LNCAP (cell line): ENCODE results near the gene OLFML1.

ENCODE experiments used
- TF ChIP-seq, protein P1 (sequence below): fragments of 450-650 bp; IDR thresholded peaks from 2 replicates; pipeline ENCODE4 v1.5.1; 2017; ENCODE audit warnings: mild to moderate bottlenecking

Gene OLFML1

DNA sequence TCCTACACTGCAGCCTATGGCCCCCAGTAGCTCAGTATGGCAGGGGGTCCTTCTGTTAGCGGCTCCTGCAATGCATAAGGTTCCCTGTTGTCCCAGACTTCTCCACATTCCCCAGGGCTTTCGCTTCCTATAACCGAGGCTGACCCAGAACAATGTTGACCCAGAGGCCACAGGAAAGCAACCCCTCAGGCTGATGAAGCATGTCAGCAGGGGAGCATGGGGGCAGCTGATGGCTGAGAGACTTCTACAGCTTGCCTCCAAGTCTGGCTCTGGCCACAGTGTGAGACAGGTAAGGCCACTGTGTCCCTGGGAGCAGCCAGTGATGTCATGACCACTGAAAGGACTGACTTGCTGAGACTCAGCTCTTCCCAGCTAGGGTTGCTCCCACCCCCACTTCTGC, 15.9 kb downstream of the OLFML1 start:
- TF ChIP-seq, protein P1, sequence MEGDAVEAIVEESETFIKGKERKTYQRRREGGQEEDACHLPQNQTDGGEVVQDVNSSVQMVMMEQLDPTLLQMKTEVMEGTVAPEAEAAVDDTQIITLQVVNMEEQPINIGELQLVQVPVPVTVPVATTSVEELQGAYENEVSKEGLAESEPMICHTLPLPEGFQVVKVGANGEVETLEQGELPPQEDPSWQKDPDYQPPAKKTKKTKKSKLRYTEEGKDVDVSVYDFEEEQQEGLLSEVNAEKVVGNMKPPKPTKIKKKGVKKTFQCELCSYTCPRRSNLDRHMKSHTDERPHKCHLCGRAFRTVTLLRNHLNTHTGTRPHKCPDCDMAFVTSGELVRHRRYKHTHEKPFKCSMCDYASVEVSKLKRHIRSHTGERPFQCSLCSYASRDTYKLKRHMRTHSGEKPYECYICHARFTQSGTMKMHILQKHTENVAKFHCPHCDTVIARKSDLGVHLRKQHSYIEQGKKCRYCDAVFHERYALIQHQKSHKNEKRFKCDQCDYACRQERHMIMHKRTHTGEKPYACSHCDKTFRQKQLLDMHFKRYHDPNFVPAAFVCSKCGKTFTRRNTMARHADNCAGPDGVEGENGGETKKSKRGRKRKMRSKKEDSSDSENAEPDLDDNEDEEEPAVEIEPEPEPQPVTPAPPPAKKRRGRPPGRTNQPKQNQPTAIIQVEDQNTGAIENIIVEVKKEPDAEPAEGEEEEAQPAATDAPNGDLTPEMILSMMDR = no peak

GRCh38 chr11:7501894-7502293, 16.6 kb downstream of the OLFML1 start:
- TF ChIP-seq, protein P1 = no peak

DNA sequence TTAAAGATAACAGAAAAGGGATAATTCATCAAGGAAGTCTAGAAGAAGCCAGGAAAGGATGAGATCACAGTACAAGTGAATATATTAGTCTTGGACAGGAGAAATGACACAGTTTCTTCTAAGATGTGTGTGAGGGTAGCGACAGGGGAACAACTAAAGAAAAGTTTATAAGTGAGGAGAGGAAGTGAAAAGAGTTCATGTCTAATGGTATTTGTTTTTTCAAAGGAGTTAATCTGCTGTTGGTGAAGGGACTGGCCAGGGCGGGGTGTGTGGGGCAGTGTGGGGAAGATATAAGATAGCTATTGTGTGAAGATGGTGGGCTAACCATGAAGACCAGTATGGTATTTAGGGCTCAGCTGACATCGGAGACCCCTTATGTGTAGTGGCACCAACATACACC, 20.9 kb downstream of the OLFML1 start:
- TF ChIP-seq, protein P1 = no peak

DNA sequence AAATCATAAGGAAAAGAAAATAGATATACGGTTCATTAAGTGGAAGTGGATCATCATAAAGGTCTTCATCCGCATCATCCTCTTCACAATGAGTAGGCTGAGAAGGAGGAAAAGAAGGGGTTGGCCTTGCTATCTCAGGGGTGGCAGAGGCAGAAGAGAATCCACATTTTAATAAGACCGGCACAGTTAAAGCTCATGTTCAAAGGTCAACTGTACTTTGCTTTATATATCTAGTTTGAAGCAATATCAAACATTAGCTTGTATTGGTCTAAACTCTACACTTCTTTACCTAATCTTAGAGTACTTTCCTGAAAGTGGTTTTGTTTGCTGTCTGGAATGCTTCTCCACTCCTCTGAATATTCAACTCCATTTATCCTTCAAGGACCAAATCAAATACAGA, 22.8 kb downstream of the OLFML1 start:
- TF ChIP-seq, protein P1 = no peak

GRCh38 chr11:7509966-7510365, 24.7 kb downstream of the OLFML1 start:
- TF ChIP-seq, protein P1 = no peak

DNA sequence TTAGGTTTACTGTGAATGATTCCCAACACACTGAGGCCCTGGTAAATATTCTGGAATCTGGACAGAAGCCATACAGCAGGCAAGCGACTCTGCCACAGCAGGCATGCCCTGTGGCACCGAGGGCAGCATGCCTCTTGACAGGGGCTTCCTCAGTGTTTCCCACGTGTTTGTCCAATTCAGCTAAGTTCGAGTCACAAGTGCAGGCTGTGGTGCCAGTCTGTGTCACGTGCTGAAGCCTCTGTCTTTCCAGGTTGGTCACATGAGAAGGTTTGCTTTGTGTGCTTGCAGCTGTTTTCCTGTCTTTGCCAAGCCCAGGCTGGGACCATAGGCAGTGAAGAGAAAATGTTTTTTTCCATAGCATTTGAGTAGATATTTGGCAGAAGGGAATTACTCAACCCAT, 26.1 kb downstream of the OLFML1 start:
- TF ChIP-seq, protein P1 = no peak

DNA sequence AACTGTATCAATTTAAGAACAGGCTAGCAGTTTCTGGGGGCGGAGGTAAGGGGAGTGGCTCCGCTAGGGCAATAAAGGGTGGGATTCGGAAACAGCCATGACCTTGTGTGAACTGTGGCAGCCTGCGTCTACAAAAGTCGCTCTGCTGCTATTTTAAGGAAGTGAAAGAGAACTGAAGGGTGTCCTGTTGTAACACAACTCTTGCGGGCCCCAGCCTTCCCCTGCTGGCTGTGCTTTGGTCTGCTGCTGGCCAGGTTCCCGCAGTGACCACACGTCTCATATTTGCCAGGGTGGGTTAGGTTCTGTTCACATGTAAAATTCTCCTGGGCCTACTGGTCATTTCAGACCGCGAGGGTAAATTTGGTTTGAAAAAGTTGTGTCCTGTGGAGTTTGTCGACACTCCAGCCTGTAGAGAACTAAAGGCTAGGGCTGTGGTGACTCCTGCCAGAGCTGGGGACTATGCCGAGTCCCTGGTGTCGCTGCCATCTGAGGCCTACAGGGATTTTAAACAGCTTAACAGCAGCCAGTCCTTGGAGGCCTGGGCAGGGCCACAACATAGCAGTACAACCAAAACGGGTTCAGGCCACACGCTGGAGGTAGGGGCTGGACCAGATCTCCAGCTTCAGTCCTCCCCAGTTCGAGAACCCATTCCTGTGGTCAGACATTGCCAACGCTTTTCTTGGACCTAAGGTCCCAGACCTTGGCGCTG, 27.4 kb downstream of the OLFML1 start:
- TF ChIP-seq, protein P1 = no peak
